Kidney (tissue), 14 donors: ENCODE results near the gene PRKAG2. TPM values are rescaled to one million over a fixed set of nuclear protein-coding genes. Genes with fewer than 3 reads are reported as not detected.

Source experiments
- DNase-seq, 5 donors: peaks; one replicate each; pipeline ENCODE4 v3.0.0-alpha.2; 2013 to 2020
- FAIRE-seq: peaks from 2 replicates; lab custom pipeline; 2012; peaks lifted over from hg19 to GRCh38; lab: Jason Lieb, UNC
- H3K27ac ChIP-seq, 2 donors: one replicate each; pipeline ENCODE4 v1.7.0; 2013; ENCODE audit warnings: low read depth in 2 of 2, low read length in 2 of 2, inconsistent platforms in 1 of 2
- H3K27me3 ChIP-seq: one replicate; pipeline ENCODE4 v1.7.1; 2013; ENCODE audit warnings: low read length, inconsistent platforms; ENCODE audit not compliant: control insufficient read depth, insufficient read depth
- H3K36me3 ChIP-seq, 3 donors: one replicate each; pipeline versions ENCODE4 v1.7.0 to v1.7.1; 2013; ENCODE audit warnings: low read length in 3 of 3, control low read depth in 1 of 3, inconsistent platforms in 1 of 3; ENCODE audit not compliant: insufficient read depth in 3 of 3, control insufficient read depth in 2 of 3
- H3K4me1 ChIP-seq, 3 donors: one replicate each; pipeline versions ENCODE4 v1.7.0 to v1.7.1; 2013; ENCODE audit warnings: low read length in 3 of 3, inconsistent platforms in 1 of 3, low read depth in 1 of 3; ENCODE audit not compliant: control insufficient read depth in 2 of 3, insufficient read depth in 2 of 3
- H3K4me3 ChIP-seq, 3 donors: one replicate each; pipeline versions ENCODE4 v1.7.0 to v1.8.1; 2013; ENCODE audit warnings: low read length in 3 of 3, control low read depth in 1 of 3, inconsistent platforms in 1 of 3
- H3K9ac ChIP-seq, 3 donors: one replicate each; pipeline versions ENCODE4 v1.7.0 to v1.7.1; 2013; ENCODE audit warnings: low read length in 3 of 3, control low read depth in 1 of 3, inconsistent platforms in 1 of 3
- H3K9me3 ChIP-seq, 3 donors: one replicate each; pipeline versions ENCODE4 v1.7.0 to v1.7.1; 2013; ENCODE audit warnings: low read length in 3 of 3, control low read depth in 1 of 3, inconsistent platforms in 1 of 3; ENCODE audit not compliant: control insufficient read depth in 2 of 3, insufficient read depth in 1 of 3
- CTCF ChIP-seq: IDR thresholded peaks from 3 replicates; pipeline ENCODE4 v1.5.1; 2012; ENCODE audit warnings: mild to moderate bottlenecking, moderate library complexity, borderline replicate concordance; ENCODE audit not compliant: insufficient read depth; ENCODE audit errors: extremely low read depth
- intact Hi-C: fragments of 100-400 bp; cut with DNase I; formaldehyde crosslinking; loops from one replicate; pipeline ENCODE4 v1.11.1; 2022
- polyA plus RNA-seq: library from polyadenylated mRNA; stranded (reverse); fragments of 350-450 nt; fragmentation: Illumina TruSeq; extraction: RNeasy Lipid Tissue Mini Kit (QIAGEN cat#74804); gene quantifications from one replicate; pipeline ENCODE4 v1.2.3, GENCODE V29; 2014; ENCODE audit warnings: low read depth, low replicate concordance; ENCODE audit not compliant: insufficient read depth
- total RNA-seq: library from RNA; stranded (reverse); fragmentation: NEBNext Ultra II Directional; extraction: Animal tissue kit (Norgen Biotek cat#: 25700); gene quantifications from one replicate; pipeline ENCODE4 v1.2.1, GENCODE V29; 2021
- donor health status: control.
- donor health status: control.
- donor health status: control.
- donor health status: control.
- donor health status: control.
- donor health status: DM: yes; HTN: yes; CAD: no.
- donor health status: Normal renal cell carcinoma (clear cell type).

Gene PRKAG2
- total and polyA plus RNA-seq, 2 donors from 2014 or later: 40.7 to 40.9 TPM

GRCh38 chr7:151592330-151592729 is 284.6 kb downstream of the PRKAG2 start:
- Histone ChIP-seq H3K9ac (no peak overlapping the region), H3K27me3 (no peaks in the 10 kb centered on the region), H3K9me3 (no peaks in the 10 kb centered on the region), H3K27ac (no peak overlapping the region), H3K4me1 (peaks cover 0 to 4% (median 0%) of the 10 kb centered on the region in 3 donors), H3K4me3 (no peak overlapping the region), H3K36me3 (peaks cover 0 to 15% (median 0%) of the 10 kb centered on the region in 3 donors)
- no peak for TF ChIP-seq CTCF
- DNase-seq (no peak), FAIRE-seq (no peak)
- intact Hi-C loops: no loop called here

GRCh38 chr7:151591866-151592265 is 285.0 kb downstream of the PRKAG2 start:
- H3K27me3 ChIP-seq: no peaks in the 10 kb centered on the region
- peaks cover 0 to 15% (median 0%) of the 10 kb centered on the region in 3 donors for H3K36me3 ChIP-seq
- intact Hi-C loops: no loop called here
- no peaks in the 10 kb centered on the region for H3K9me3 ChIP-seq
- H3K4me3 ChIP-seq: no peak overlapping the region
- no peak for DNase-seq
- H3K4me1 ChIP-seq: peaks cover 0 to 4% (median 0%) of the 10 kb centered on the region in 3 donors
- no peak overlapping the region for H3K9ac ChIP-seq
- FAIRE-seq: no peak
- H3K27ac ChIP-seq: no peak overlapping the region
- no peak for TF ChIP-seq CTCF

- Histone ChIP-seq H3K9me3 (no peaks in the 10 kb centered on the region), H3K4me1 (peaks cover 0 to 4% (median 0%) of the 10 kb centered on the region in 3 donors), H3K27ac (no peak overlapping the region), H3K4me3 (no peak overlapping the region), H3K27me3 (no peaks in the 10 kb centered on the region), H3K9ac (no peak overlapping the region), H3K36me3 (peaks cover 0 to 15% (median 0%) of the 10 kb centered on the region in 3 donors)
- intact Hi-C loops: no loop called here
- no peak for TF ChIP-seq CTCF
- DNase-seq (peak in 3 of 5 donors; percentile 50 to 71 (median 56)), FAIRE-seq (no peak)
Measured at GRCh38 chr7:151590850-151591771, 285.8 kb downstream of the PRKAG2 start.
